ENCODE results near the gene ANK3. TPM values are rescaled to one million over a fixed set of nuclear protein-coding genes. Genes with fewer than 3 reads are reported as not detected.

ANK3 gene
- total RNA-seq, 1 donor from 2014 or later: 3.8 TPM

- no peak for DNase-seq (ENCODE audit: low spot score)
These were observed 287.9 kb downstream of the ANK3 start for GRCh38 chr10:60101821-60102220.

DNA sequence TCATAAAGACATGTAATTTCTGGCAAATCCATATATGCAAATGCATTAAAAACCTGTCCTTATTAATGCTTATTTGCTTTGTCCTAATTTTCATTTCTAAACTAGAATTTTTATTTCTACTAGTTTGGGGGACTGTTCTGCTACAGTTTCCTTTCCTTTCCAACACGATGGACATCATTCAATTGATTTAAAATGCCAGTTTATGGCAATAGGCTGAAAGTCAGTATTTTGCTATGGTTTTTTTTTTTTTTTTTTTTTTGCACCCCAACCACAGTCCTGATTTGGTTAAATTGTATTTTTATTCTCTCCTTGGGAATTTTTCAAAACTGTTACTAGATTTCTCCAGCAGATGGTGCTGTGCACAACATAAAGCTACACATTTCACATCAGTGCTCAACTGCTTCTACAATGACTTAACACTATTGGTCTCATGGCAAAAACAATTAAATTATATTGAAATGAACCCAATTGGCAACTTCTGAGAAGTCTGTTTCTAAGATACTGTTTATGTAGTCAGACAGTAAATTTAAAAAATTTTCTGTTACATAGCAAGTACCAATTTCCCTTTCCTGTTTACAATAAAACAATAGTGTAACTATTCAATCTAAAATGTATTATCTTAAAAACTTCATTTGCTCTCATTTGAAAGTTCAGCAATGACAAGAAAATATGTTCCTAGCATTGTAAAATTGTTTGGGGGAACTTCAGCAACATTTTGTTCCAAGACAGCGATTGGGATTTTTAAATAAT lies 289.5 kb downstream of the ANK3 start:
- no peak for DNase-seq (ENCODE audit: low spot score)

DNA sequence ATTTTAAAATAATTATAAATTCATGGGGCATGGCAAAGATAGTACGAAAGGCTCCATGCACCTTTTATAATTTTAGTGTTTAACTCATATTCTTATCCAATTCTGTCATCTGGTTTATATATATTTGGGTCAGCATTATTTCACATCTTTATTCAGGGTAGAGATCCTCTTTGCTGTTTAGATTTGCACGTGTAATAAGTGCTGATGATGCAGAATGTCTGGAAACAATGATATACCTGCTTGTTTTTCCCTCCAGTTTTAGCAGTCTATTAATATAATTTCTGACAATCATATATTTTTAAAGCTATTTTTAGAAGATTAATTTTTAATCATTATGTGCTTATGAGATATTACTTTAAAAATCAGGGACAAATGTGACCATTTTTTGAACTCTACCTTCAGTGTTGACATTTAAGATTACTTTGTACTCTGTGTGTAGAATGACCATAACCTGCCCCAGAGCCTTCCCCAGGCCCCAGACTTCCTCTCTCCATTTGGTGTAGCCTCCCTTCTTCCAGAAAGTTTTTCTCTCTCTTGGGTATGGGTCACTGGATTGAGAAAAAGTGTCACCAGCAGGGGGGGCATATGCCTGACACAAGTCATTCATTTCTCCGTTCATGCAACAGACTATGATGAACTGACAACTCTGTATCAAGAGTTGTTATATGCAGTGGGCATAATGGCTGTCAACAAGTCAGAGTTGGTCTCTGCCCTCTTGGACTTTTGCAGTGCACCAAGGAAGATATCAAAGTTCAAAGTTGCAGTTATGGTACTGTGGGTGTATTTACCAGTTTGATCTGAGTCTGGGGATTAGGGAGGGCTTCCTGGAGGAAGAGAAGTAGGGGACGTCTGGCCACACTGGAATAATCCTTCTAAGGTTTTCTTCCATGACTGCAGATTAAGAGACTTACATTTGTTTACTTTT lies 290.7 kb downstream of the ANK3 start:
- no peak for DNase-seq (ENCODE audit: low spot score)

- DNase-seq (ENCODE audit: low spot score): no peak
These were observed 292.7 kb downstream of the ANK3 start for GRCh38 chr10:60096761-60097513.

DNA sequence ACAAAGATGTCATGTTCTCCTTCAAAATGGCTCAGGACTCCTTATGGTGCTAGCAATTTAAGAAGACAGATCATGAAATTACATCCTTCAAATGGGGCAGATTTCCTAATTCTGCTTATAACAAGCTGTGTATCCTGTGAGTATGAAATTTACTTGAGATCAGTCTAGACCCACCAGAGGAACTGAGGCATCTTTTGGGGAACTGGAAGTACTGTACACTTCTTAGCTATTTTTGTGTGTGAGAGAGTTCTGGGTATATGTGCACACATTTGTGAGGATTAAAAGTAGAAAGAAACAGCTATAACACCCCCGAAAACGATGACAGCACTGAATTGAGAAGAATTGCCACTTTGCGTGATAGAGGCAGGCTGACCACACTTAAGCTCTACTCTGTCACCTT lies 296.4 kb downstream of the ANK3 start:
- no peak for DNase-seq (ENCODE audit: low spot score)

GRCh38 chr10:60086862-60087261 lies 302.8 kb downstream of the ANK3 start:
- DNase-seq (ENCODE audit: low spot score): no peak

GRCh38 chr10:60086421-60086820 lies 303.3 kb downstream of the ANK3 start:
- DNase-seq (ENCODE audit: low spot score): no peak

GRCh38 chr10:60082744-60083344 lies 306.8 kb downstream of the ANK3 start:
- no peak for DNase-seq (ENCODE audit: low spot score)

DNA sequence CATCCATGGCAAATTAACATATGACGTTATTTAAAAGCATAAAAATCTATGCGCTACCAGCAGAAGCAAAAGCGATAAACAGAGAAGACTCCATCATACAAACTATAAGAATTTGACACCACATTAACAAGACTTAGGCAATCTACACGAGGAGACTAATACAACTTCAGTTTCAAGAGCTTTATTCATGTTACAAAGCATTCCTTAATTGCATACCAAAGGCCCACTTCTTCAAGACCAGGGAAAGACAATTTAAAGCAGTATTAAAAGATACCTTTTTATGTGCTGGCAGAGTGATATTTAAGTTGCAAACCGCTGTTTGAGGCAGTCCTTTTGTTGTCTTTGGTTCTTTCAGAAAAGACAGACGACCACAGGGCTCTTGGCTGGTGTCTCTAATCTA lies 307.3 kb downstream of the ANK3 start:
- no peak for DNase-seq (ENCODE audit: low spot score)

GRCh38 chr10:60073781-60074656 lies 315.7 kb downstream of the ANK3 start:
- no peak for DNase-seq (ENCODE audit: low spot score)

DNA sequence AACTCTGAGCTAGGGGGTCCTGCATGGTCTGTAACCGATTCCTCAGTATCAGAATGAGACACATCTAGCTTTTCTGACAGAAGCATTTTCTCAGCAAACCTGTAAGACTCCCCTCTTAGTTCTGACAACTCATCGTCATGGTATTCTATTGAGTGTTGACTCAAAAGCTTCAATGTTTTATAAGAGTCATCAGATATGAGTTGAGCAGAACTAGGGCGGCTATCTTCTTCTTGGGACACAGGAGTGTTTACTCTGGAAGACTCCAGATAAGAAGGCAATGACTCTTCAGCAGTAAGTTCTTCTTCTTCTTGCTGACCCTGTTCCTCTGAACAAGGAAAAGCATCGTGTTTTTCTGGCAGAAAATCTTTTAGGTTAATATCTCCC lies 316.3 kb downstream of the ANK3 start:
- no peak for DNase-seq (ENCODE audit: low spot score)

GRCh38 chr10:60069311-60069710 lies 320.4 kb downstream of the ANK3 start:
- no peak for DNase-seq (ENCODE audit: low spot score)

DNA sequence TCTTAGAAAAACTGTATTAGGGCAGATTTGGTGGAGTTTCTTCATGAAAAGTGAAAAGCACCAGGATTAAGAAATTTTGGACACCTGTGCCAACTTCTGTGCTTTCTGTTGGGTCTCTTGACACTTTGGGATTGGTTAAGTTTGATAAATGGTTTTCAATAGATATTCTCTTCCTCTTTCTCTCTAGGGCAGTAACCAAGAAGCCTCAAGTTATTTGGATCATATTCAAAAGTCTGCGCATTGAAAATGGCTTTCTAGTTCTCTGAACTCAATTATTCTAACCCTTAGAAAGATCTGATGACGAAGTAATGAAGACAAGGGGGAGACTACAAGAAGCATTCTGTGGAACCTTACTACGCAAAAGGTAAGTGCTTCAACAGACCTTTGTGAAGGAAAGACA lies 339.3 kb downstream of the ANK3 start:
- DNase-seq (ENCODE audit: low spot score): no peak

DNA sequence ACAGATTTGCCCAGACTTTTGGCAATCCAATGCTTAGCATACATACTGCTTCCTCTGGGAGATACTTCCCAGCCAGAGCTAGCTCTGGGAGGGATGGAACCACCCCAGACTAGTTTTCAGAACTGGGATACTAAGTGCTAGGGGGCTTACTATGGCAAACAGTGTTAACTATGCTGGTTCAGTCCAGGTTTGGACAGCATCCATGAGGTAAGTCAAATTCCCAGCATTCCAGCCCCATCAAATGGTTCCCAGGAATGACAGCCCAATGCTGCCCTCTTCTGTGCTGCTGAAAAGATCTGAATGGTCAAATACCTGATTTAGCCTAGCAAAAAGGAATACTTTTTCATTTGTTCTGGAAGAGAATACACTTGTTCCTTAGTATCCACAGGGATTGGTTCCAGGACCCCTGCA lies 341.6 kb downstream of the ANK3 start:
- DNase-seq (ENCODE audit: low spot score): no peak

GRCh38 chr10:60045571-60045970 lies 344.1 kb downstream of the ANK3 start:
- no peak for DNase-seq (ENCODE audit: low spot score)

DNA sequence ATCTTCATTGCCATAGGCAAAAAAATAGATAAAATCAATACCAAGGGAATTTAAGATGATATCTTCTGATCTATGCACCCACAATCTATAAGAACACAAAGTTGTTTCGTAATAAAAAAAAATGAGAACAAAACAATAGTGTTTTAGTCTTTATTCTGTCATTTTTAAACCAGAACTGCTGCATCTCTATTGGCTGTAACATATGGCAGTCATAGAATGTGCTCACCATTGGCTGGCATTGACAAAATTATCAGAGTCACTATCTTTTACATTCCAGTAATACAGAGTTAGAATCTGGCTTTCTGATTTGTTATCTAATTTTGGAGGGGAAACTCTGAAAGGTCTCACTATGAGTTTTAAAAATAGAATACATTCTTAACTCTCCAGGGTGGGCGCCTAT lies 344.7 kb downstream of the ANK3 start:
- no peak for DNase-seq (ENCODE audit: low spot score)

DNA sequence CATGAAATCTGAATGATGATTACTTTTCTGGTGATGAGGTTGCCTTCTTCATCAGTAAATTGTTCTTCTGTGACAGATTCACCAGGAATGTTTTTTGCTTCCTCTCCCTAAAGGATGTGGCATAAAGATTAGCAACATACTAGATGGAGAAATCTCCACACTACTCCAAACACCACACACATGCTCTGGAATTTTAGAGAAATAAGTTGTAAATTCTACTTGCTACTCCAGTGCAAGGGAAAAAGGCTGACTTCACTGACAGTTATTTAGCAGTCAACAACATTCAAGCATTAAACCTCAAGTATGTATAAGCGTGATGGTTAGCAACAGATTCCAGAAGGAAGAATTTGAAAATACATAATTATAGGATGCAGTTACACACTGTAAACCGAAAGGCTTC lies 345.4 kb downstream of the ANK3 start:
- DNase-seq (ENCODE audit: low spot score): no peak

GRCh38 chr10:60043561-60044241 lies 346.0 kb downstream of the ANK3 start:
- no peak for DNase-seq (ENCODE audit: low spot score)

DNA sequence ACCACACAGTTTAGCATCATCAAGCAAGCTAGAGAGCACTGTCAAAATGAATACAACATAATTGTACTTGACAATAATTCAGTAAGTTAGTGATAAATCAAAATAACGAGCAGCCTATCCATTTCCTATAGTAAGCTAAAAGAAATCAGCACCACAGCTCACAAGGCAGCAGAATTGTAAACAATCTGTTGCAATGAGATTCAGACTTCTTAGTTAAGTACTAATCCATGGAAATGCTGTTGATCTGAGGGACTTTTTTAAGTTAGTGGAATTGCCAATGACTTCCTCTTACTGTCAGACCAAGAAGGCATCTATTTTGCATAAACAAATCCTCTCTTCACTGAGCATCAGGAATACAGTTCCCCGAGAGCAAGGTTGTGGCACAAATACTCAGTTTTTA lies 346.8 kb downstream of the ANK3 start:
- no peak for DNase-seq (ENCODE audit: low spot score)

DNA sequence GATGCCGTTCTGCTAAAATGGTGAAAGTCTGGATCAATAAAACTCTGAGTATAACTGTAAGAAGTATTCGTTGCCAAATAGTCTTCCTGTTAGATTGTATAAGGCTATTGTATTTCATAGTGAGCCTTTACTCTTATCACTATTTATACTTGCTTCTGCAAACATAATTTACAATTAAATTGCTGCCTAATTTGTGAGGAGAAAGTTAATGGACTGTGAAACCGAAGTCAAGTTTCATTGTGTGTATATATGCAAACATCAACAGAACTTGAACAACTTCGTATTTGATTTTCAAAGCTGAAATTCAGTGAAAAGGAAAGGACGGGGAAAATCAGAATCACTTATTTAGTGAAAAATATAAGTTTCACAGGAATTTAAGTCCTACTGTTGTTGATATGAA lies 347.4 kb downstream of the ANK3 start:
- no peak for DNase-seq (ENCODE audit: low spot score)
